ENCODE results near the gene ANKRD22. TPM values are rescaled to one million over a fixed set of nuclear protein-coding genes. Genes with fewer than 3 reads are reported as not detected.

The ANKRD22 gene
- total and polyA plus RNA-seq, 10 of the 15 experiments (the other 5 are each of a cell fraction or from before 2014, with no cell fraction given): 0.30 to 1.3 (median 0.71) TPM

- TF ChIP-seq CTCF (IDR thresholded peaks at IDR 0.05 in 2 of 3, conservative IDR thresholded peaks at IDR 0.05 in 1 of 3; ENCODE audit: control insufficient read depth in 2 of 3, extremely low read depth in 1 of 3, insufficient read depth in 1 of 3, low read depth in 3 of 3, low read length in 3 of 3): peak in 2 of 3 experiments; percentile 22 to 23; a peak in 3 of 6 replicates
- peak; percentile 9 for TF ChIP-seq RELA (IDR thresholded peaks at IDR 0.05; ENCODE audit: borderline replicate concordance, partially characterized antibody)
- TF ChIP-seq IKZF1 (conservative IDR thresholded peaks at IDR 0.05): peak; percentile 92
- TF ChIP-seq BACH1 (IDR thresholded peaks at IDR 0.05; ENCODE audit: borderline replicate concordance): peak; percentile 80
- TF ChIP-seq NFIC (IDR thresholded peaks at IDR 0.05; ENCODE audit: low read depth, low read length): no peak
Observed at GRCh38 chr10:88880282-88881076, 28.8 kb upstream of the ANKRD22 start (continued).

- H3K27ac ChIP-seq (ENCODE audit: control insufficient read depth, insufficient read depth): peak within 1 kb of the TSS; percentile 82
- H4K20me1 ChIP-seq (ENCODE audit: control insufficient read depth, insufficient read depth): no peaks in the 10 kb centered on the region
- H3K27me3 ChIP-seq (replicated peaks in 1 of 2; ENCODE audit: control insufficient read depth in 2 of 2, insufficient read depth in 2 of 2, low read length in 1 of 2): no peaks in the 10 kb centered on the region
- peak within 1 kb of the TSS; percentile 96 for H2AFZ ChIP-seq (ENCODE audit: control insufficient read depth, low read depth, low read length)
- in situ Hi-C loops (cut with MboI) (no loop called here), intact Hi-C loops (cut with micrococcal nuclease; ENCODE audit: unreplicated experiment) (loop anchor here (1.0 to 10.0 kb wide), 5 partner anchors 21 to 535 kb away; partner anchors contain the start of genes FAS and IFIT5)
- FAIRE-seq (no peak), ATAC-seq (peak; percentile 66), DNase-seq (ENCODE audit: low read depth, low spot score) (peak; percentile 50)
- peaks cover 47% of the 10 kb centered on the region for H3K79me2 ChIP-seq (ENCODE audit: control insufficient read depth, insufficient read depth, low read length)
- H3K4me2 ChIP-seq (ENCODE audit: control insufficient read depth, insufficient read depth): peak within 1 kb of the TSS; percentile 98
- RAD21 ChIA-PET (ENCODE audit: unreplicated experiment): interaction anchor here (0.5 to 2.7 kb wide), 7 partner anchors 22 to 513 kb away, joined by 3 to 19 read pairs (median 4); partner anchors contain the start of gene IFIT1
- POLR2A ChIA-PET: interaction anchor here (0.8 to 1.7 kb wide), 5 partner anchors 9 to 117 kb away, joined by 4 to 18 read pairs (median 5); no protein-coding TSS in a partner anchor
- H3K4me3 ChIP-seq: peak within 1 kb of the TSS; percentile 89
- peaks cover 13% of the 10 kb centered on the region for H3K4me1 ChIP-seq (ENCODE audit: control insufficient read depth, insufficient read depth, low read length)
- H3K9ac ChIP-seq (ENCODE audit: control insufficient read depth, insufficient read depth, low read length): peak within 1 kb of the TSS; percentile 79
- SMC1A ChIA-PET (ENCODE audit: uncharacterized antibody, unreplicated experiment): interaction anchor here (0.5 to 12.6 kb wide), 12 partner anchors 9 to 113 kb away, joined by 3 to 110 read pairs (median 4); no protein-coding TSS in a partner anchor
- no peaks in the 10 kb centered on the region for H3K36me3 ChIP-seq (ENCODE audit: control insufficient read depth in 2 of 2, insufficient read depth in 2 of 2, low read length in 1 of 2)
- H3K9me3 ChIP-seq (replicated peaks; ENCODE audit: control insufficient read depth, insufficient read depth, low read length): no peaks in the 10 kb centered on the region
- TSS peak; percentile 73 for BruUV-seq (replicated peaks)
- CTCF ChIA-PET: interaction anchor here (0.8 to 3.2 kb wide), 10 partner anchors 10 to 107 kb away, joined by 3 to 30 read pairs (median 6); no protein-coding TSS in a partner anchor
- under 1% methylated on average over 19 of the region's 26 CpGs for WGBS (ENCODE audit: insufficient coverage, insufficient replicate concordance, low lambda C conversion rate, missing lambda C conversion rate)
- TF ChIP-seq CBFB (IDR thresholded peaks at IDR 0.05; ENCODE audit: low read depth) (0 out of 2 replicates have a peak, but pooled peaks have one; percentile 37), SUZ12 (IDR thresholded peaks at IDR 0.05; ENCODE audit: unreplicated experiment) (no peak), MXI1 (IDR thresholded peaks at IDR 0.05; ENCODE audit: low read depth, low read length) (peak; percentile 47; the same call in 1 of the 2 replicates), IKZF1 (conservative IDR thresholded peaks at IDR 0.05) (no peak), LARP7 (IDR thresholded peaks at IDR 0.05) (no peak), ASH2L (IDR thresholded peaks at IDR 0.05; ENCODE audit: borderline replicate concordance, low read depth) (peak; percentile 92; the same call in 1 of the 2 replicates), YY1 (IDR thresholded peaks at IDR 0.05; ENCODE audit: low read depth, low read length) (0 out of 2 replicates have a peak, but pooled peaks have one; percentile 18), SMC3 (IDR thresholded peaks at IDR 0.05; ENCODE audit: borderline replicate concordance, low read length) (0 out of 2 replicates have a peak, but pooled peaks have one; percentile 8), ZBTB40 (IDR thresholded peaks at IDR 0.05; ENCODE audit: borderline replicate concordance) (0 out of 2 replicates have a peak, but pooled peaks have one; percentile 20)
Observed at GRCh38 chr10:88879534-88880281, 28.1 kb upstream of the ANKRD22 start, which contains the start of gene STAMBPL1. Gene STAMBPL1 (plus strand): TSS chr10:88880245. CDS start chr10:88901709, 21,464 bp downstream.

Data from GM12878 (cell line).